Hematopoietic multipotent progenitor cell treated with erythropoietin and hydrocortisone succinate and interleukin-3 and kit ligand, for 6 days (in vitro differentiated cells): Measurements from ENCODE around the gene PTH2.
"Not testable (repeated sequence)": the region's sequence is repeated elsewhere in the genome, so short reads cannot be mapped to it uniquely, and the experiment has no call there.

Experiments
- DNase-seq: peaks from one replicate; pipeline ENCODE4 v3.0.0-alpha.2; 2015

The PTH2 gene

GRCh38 chr19:49447485-49448431 is 24.5 kb upstream of the PTH2 start:
- peak; percentile 89 for DNase-seq

GRCh38 chr19:49445997-49446396 is 22.8 kb upstream of the PTH2 start:
- DNase-seq, result no peak

GRCh38 chr19:49444100-49444700 is 21.0 kb upstream of the PTH2 start:
- DNase-seq, result not testable (repeated sequence)

GRCh38 chr19:49443366-49444099 is 20.3 kb upstream of the PTH2 start:
- DNase-seq, result peak; percentile 98

- DNase-seq, result peak; percentile 81
These were observed 19.6 kb upstream of the PTH2 start for GRCh38 chr19:49442771-49443365.

- DNase-seq, result peak; percentile 38
These were observed 19.1 kb upstream of the PTH2 start for GRCh38 chr19:49442354-49442753.

GRCh38 chr19:49441960-49442350 is 18.7 kb upstream of the PTH2 start:
- no peak for DNase-seq

GRCh38 chr19:49441210-49441959 is 18.1 kb upstream of the PTH2 start, which contains the start of gene SLC17A7:
SLC17A7 (minus strand) TSS chr19:49441527; CDS start chr19:49441379, 148 bp downstream.
- DNase-seq, result peak; percentile 64

GRCh38 chr19:49440439-49441209 is 17.4 kb upstream of the PTH2 start:
- no peak for DNase-seq

- no peak for DNase-seq
These were observed 16.6 kb upstream of the PTH2 start for GRCh38 chr19:49439836-49440235.

GRCh38 chr19:49438261-49438660 is 15.0 kb upstream of the PTH2 start:
- DNase-seq, result no peak

- DNase-seq, result no peak
These were observed 14.0 kb upstream of the PTH2 start for GRCh38 chr19:49437231-49437630.

- peak; percentile 77 for DNase-seq
These were observed 13.3 kb upstream of the PTH2 start for GRCh38 chr19:49436381-49437017.

- no peak for DNase-seq
These were observed 12.4 kb upstream of the PTH2 start for GRCh38 chr19:49435670-49436069.

GRCh38 chr19:49434907-49435583 is 11.8 kb upstream of the PTH2 start:
- peak; percentile 41 for DNase-seq

GRCh38 chr19:49433240-49433901 is 10.1 kb upstream of the PTH2 start:
- DNase-seq, result no peak

GRCh38 chr19:49432141-49433073 is 9.2 kb upstream of the PTH2 start:
- peak; percentile 55 for DNase-seq

- DNase-seq, result peak; percentile 44
These were observed 8.1 kb upstream of the PTH2 start for GRCh38 chr19:49431330-49431749.
